Activated CD8-positive, alpha-beta memory T cell treated with anti-CD3 and anti-CD28 coated beads for 4 hours (primary cell): ENCODE results near the gene NCKAP5.

Experiments
- DNase-seq, 2 donors: peaks; one replicate each; pipeline ENCODE4 v3.0.0-alpha.2; 2020; ENCODE audit warnings: low read depth in 2 of 2

NCKAP5 gene

GRCh38 chr2:132991471-132992045 lies 576.7 kb downstream of the NCKAP5 start:
- no peak for DNase-seq

DNA sequence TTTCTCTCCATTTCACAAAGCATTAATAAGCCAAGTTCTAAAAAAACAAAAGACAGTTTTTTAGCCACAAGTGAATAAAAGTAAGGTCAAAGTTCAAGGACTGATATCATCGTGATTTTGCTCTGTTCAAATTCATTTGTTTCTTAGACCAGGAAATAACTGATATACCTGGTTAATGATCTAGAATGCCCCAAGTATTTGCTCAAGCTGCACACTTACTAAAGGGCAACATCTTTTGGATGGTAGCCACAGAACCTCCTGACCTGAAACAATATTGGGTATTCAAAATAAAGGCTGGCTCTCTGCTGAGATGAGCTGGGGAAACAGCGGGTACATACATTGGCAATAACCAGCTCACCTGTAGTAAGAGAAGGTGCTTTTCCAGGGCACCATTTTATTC lies 583.5 kb downstream of the NCKAP5 start:
- DNase-seq: no peak

DNA sequence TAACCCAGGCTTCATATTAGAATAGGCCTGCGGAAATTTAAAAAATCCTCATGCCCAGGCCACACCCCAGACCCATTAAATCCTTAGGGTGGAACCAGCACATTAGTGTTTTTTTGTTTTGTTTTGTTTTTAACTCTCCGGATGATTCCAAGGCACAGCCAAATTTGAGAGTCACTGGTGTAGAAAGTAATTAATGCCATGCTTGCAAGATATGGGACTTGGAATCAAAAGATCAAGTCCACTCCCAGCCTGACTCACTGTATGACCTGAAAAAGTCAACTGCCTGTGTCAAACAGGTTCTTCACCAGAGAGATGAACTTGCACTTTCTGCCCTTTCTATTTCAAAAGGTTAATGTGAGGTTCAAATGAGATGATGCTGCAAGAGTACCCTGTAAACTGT lies 588.0 kb downstream of the NCKAP5 start:
- no peak for DNase-seq

DNA sequence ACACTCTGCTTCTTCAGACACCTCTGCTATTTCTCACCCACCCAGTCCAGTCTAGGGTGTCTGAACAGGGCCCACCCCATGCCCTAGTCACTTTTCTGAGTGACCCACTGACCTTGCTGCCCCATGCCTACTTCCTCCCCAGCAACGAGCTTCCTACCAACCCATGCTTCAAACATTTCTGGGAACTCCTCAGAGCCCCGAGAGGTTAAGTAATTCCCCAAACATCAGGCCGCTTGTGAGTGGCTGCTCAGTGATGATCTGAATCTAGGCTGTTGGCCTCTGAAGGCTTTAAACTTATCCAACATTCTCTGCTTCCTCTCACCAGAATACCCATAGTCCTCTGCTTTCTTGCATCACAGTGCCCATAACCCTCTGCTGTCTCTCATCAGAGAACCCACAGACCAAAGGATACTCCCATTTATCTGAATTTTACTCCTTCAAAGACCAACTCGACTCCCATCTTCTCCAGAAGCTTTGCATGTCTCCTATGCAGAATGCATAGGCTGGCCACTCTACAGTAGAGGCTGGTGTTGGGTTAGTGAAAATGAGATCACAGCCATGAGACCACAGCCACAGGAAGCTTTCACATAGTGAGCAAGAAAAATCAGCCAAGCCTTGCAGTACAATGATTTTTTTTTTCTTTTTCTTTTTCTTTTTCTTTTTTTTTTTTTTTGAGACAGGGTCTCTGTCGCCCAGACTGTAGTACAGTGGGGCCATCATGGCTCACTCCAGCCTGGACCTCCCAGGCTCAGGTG lies 588.7 kb downstream of the NCKAP5 start:
- DNase-seq: no peak

- no peak for DNase-seq
Measured at GRCh38 chr2:132978840-132979239, 589.4 kb downstream of the NCKAP5 start.

DNA sequence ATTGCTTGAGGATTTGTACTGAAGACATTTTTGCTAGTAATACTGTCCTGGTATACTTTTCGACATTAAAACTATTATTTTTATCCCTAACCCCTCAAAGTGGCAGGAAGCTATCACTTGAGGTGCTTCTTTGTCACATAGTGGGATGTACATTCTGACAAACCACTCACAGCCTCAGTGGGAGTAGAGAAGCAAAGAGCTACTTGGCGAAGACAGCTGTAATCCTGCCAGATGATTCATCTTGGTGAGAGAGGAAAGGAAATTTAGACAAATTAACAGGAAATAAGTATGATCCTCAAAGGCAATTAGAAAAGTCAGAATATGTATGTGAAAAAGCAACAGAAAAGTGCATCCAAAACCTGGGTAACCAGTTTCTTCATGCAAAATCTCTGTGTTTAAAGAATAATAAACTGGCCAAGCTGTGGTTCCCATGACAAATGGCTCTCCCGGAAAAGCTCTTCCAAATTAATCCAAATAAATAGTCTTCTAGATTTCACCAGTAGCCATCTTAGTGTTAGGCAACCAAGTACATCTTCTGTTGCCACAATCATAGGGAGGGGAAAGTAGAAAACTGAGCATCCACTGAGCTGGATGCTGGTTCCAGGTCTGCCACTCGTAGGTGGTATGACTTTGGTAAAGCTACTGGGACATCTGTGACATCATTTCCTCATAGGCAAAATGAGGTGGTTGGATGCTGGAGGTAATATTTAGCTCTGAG lies 590.3 kb downstream of the NCKAP5 start:
- no peak for DNase-seq

GRCh38 chr2:132975193-132976105 lies 592.8 kb downstream of the NCKAP5 start:
- DNase-seq: no peak

DNA sequence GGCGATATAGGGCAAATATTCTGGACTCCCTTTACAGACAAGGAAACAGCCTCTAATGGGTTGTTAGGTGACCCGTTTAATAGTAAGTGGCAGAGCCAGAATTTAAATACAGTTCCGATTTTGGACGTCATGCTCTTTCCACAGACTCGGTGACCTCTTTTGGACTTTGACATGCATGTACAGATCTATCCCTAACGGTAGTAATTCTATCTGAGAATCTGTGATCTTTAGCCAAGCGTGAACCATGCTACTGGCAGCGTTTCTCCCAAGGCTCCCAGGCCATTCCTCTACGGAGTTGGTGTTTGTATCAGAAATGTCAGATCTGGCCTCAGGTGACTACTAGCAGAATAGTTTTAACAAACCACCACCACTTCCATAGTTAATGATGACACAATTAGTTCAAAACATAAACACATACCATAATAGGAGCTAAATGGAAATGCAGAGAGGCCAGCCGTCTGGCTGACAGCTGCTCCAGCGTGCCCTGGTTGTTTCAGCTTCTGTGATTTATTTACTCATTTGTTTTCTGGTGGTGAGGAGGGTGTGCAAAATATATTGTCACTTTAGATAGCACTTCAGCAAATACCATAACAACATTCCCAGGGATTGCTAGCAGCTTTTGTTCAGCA lies 593.7 kb downstream of the NCKAP5 start:
- no peak for DNase-seq

GRCh38 chr2:132971310-132972061 lies 596.8 kb downstream of the NCKAP5 start:
- DNase-seq: no peak

- DNase-seq: no peak
Measured at GRCh38 chr2:132969371-132969985, 598.8 kb downstream of the NCKAP5 start.

- no peak for DNase-seq
Measured at GRCh38 chr2:132965460-132965859, 602.8 kb downstream of the NCKAP5 start.

- DNase-seq: no peak
Measured at GRCh38 chr2:132963161-132963560, 605.1 kb downstream of the NCKAP5 start.

DNA sequence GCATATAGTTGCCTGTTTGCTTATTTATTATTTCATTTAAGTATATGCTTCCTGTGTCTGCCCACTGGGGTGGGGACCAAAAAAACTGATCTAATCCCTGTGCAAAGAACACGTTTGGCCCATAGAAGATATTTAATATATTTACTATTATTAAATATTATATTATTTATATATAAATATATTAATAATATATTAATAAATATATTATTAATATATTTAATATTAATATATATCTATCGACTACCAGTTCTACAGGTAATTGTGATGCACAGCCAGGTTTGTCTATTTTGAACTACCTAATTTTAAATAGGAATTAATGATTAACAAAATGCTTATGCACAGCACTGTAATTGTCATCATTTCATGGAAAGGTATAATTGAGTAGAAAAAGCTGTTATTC lies 609.4 kb downstream of the NCKAP5 start:
- DNase-seq: no peak

GRCh38 chr2:132955871-132956615 lies 612.2 kb downstream of the NCKAP5 start:
- no peak for DNase-seq

GRCh38 chr2:132953771-132954170 lies 614.5 kb downstream of the NCKAP5 start:
- no peak for DNase-seq

DNA sequence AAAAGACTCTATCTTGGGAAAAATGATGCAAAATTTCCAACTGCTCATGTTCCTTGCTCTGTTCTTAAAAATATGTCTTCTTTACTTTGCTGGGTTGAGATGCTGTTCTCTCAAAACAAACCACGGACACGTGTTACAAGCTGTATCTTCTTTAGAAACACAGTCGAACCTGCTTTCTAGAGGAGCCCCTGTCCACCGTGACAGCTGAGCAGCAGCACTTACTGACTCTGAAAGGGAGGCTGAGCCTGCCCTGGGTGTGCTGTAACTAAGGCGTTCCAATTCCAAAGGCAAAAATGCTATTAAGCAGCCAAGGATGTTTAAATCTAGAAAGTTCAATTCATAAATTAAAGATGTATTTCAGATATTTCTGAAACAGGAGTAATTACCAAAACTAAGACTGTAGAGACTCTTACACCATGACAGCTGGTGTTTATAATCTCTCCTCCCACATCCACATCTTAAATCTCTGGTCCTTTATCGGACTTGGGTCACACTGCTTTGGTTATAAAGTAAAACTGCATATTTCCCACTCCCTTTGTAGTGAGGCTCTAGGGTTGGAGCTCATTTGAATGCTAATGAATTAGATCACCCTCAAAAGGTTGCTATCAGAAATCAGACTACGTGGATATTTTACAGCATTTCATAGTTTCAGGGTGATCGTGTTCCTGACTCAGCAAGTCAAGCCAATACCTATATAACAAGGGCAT lies 617.1 kb downstream of the NCKAP5 start:
- no peak for DNase-seq

- no peak for DNase-seq
Measured at GRCh38 chr2:132949108-132949507, 619.2 kb downstream of the NCKAP5 start.

GRCh38 chr2:132948211-132948610 lies 620.1 kb downstream of the NCKAP5 start:
- DNase-seq: no peak

DNA sequence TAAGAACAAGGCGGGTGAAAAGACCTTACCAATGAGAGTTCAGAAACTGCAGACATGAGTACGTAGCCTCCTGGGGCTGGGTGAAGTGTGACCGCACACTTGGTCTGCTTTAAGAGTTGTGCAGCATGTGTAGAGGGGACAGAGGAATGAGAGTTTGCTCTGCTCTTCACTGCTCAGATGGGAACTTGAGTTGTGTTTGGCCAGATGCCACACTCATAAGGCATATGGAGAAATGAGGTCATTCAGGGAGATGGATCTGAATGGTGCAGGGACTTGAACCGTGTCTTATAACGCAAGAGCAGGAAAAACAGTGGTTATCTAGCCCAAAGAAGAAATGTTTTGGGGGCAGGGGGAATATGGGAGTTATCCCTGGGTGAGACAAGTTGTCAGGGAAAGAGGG lies 624.4 kb downstream of the NCKAP5 start:
- no peak for DNase-seq
